ENCODE data around the gene PARD6G. TPM values are rescaled to one million over a fixed set of nuclear protein-coding genes. Genes with fewer than 3 reads are reported as not detected.
"Not testable (repeated sequence)": the region's sequence is repeated elsewhere in the genome, so short reads cannot be mapped to it uniquely, and the experiment has no call there.

Gene PARD6G
- total RNA-seq, 1 donor from 2014 or later = 21.8 TPM

DNA sequence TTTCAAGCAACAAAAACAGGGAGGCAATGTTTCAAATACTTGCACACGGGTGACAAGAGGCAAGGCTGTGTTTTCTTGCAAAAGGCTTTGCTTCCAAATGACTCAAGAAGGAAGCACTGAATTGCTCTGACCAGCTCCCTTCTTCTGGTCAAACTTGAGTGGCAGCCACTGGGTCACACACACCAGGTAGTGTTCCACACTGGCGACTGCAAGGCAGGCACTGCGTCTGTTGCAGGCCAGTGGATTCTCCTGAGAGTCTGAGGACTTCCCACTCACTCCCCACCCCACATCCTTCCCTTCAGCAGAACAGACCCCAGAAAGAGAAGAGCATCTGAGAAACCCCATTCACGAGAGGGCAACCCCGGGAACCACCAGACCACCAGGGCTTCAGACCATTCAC lies 19.8 kb downstream of the PARD6G start:
- peaks cover 24% of the 10 kb centered on the region for H3K79me2 ChIP-seq (ENCODE audit: low read depth)

GRCh38 chr18:80225685-80226084 lies 21.6 kb downstream of the PARD6G start:
- Histone ChIP-seq H3K9ac (no peak overlapping the region), H3K9me3 (ENCODE audit: low read depth) (no peaks in the 10 kb centered on the region), H2AFZ (replicated peaks) (no peak overlapping the region), H3K4me1 (peaks cover 11% of the 10 kb centered on the region), H3K4me2 (no peak overlapping the region), H3K27ac (no peak overlapping the region), H3K4me3 (no peak overlapping the region), H3F3A (ENCODE audit: low read depth) (no peaks in the 10 kb centered on the region), H3K27me3 (no peaks in the 10 kb centered on the region), H3K79me2 (ENCODE audit: low read depth) (peaks cover 26% of the 10 kb centered on the region), H3K36me3 (no peaks in the 10 kb centered on the region), H4K20me1 (ENCODE audit: low read depth) (peaks cover 43% of the 10 kb centered on the region)
- Mint-ChIP-seq H3K4me3 (no peak overlapping the region), H3K27me3 (ENCODE audit: insufficient read depth, low read depth) (peaks cover 4% of the 10 kb centered on the region), H3K27ac (no peak overlapping the region), H3K4me1 (peaks cover 24% of the 10 kb centered on the region), H3K9me3 (peaks cover 27% of the 10 kb centered on the region), H3K36me3 (peaks cover 19% of the 10 kb centered on the region)
- DNase-seq (ENCODE audit: low spot score) = no peak
- TF ChIP-seq EZH2phosphoT487 (IDR thresholded peaks at IDR 0.05) = no peak
- TF ChIP-seq EZH2 (IDR thresholded peaks at IDR 0.05) = no peak
- TF ChIP-seq CTCF (IDR thresholded peaks at IDR 0.05) = no peak

More for the DNA sequence above, 19.8 kb downstream of the PARD6G start:
- no peak for TF ChIP-seq EZH2phosphoT487 (IDR thresholded peaks at IDR 0.05)
- no peak for TF ChIP-seq EZH2 (IDR thresholded peaks at IDR 0.05)
- TF ChIP-seq CTCF (IDR thresholded peaks at IDR 0.05) = no peak
- Histone ChIP-seq H3K9ac (no peak overlapping the region), H3K4me1 (peaks cover 11% of the 10 kb centered on the region), H4K20me1 (ENCODE audit: low read depth) (peaks cover 58% of the 10 kb centered on the region), H3K4me3 (no peak overlapping the region), H3K27ac (no peak overlapping the region), H2AFZ (replicated peaks) (no peak overlapping the region), H3K9me3 (ENCODE audit: low read depth) (no peaks in the 10 kb centered on the region), H3F3A (ENCODE audit: low read depth) (no peaks in the 10 kb centered on the region), H3K4me2 (no peak overlapping the region), H3K27me3 (no peaks in the 10 kb centered on the region), H3K36me3 (no peaks in the 10 kb centered on the region)
- Mint-ChIP-seq H3K4me3 (no peak overlapping the region), H3K36me3 (peaks cover 13% of the 10 kb centered on the region), H3K27me3 (ENCODE audit: insufficient read depth, low read depth) (peaks cover 3% of the 10 kb centered on the region), H3K27ac (no peak overlapping the region), H3K9me3 (peaks cover 14% of the 10 kb centered on the region), H3K4me1 (peaks cover 24% of the 10 kb centered on the region)
- no peak for DNase-seq (ENCODE audit: low spot score)

DNA sequence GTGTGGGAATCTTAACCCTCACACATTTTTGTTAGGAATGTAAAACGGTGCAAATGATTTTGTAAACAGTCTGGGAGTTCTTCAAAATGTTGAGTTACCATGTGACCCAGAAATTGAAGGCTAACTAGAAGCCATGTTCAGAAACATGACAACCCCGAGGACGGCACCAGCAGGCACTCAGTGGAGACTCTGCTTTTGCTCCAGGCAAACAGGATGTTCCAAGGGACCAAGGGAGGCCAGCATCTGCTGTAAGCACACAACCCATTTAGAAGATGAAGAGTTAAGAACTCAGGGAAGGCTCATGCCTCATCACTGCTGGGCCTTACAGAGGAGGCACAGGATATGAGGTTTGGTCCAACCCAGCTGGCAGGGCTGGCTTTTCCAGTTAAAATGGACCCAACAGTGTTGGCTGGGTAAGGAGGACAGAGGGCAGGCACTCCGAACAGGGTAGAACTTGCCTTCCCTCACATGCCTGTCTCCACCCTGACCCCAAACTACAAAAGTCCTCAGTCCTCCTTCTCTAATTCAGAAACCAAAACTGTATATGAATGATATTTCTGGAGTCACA lies 23.6 kb downstream of the PARD6G start:
- H3K9ac ChIP-seq = no peak overlapping the region
- no peaks in the 10 kb centered on the region for H3K9me3 ChIP-seq (ENCODE audit: low read depth)
- Mint-ChIP-seq H3K4me3 (no peak overlapping the region), H3K4me1 (peaks cover 24% of the 10 kb centered on the region), H3K9me3 (peaks cover 33% of the 10 kb centered on the region), H3K27ac (no peak overlapping the region), H3K27me3 (ENCODE audit: insufficient read depth, low read depth) (peaks cover 4% of the 10 kb centered on the region), H3K36me3 (peaks cover 23% of the 10 kb centered on the region)
- H3K4me1 ChIP-seq = peaks cover 11% of the 10 kb centered on the region
- H3K27me3 ChIP-seq = no peaks in the 10 kb centered on the region
- peaks cover 30% of the 10 kb centered on the region for H4K20me1 ChIP-seq (ENCODE audit: low read depth)
- no peak overlapping the region for H3K4me3 ChIP-seq
- no peak overlapping the region for H2AFZ ChIP-seq (replicated peaks)
- TF ChIP-seq EZH2phosphoT487 (IDR thresholded peaks at IDR 0.05) (no peak), EZH2 (IDR thresholded peaks at IDR 0.05) (no peak), CTCF (IDR thresholded peaks at IDR 0.05) (no peak)
- H3K36me3 ChIP-seq = no peaks in the 10 kb centered on the region
- H3F3A ChIP-seq (ENCODE audit: low read depth) = no peaks in the 10 kb centered on the region
- H3K79me2 ChIP-seq (ENCODE audit: low read depth) = peaks cover 34% of the 10 kb centered on the region
- DNase-seq (ENCODE audit: low spot score) = no peak
- no peak overlapping the region for H3K27ac ChIP-seq
- H3K4me2 ChIP-seq = no peak overlapping the region

- DNase-seq (ENCODE audit: low spot score); H3K4me3 Mint-ChIP-seq; H3K4me3 ChIP-seq; H3K27me3 ChIP-seq; H3K9me3 ChIP-seq (ENCODE audit: low read depth); H3K27ac Mint-ChIP-seq; H3K27me3 Mint-ChIP-seq (ENCODE audit: insufficient read depth, low read depth); H3F3A ChIP-seq (ENCODE audit: low read depth); H4K20me1 ChIP-seq (ENCODE audit: low read depth); H2AFZ ChIP-seq (replicated peaks); H3K4me2 ChIP-seq; H3K36me3 ChIP-seq; H3K4me1 Mint-ChIP-seq; H3K27ac ChIP-seq; H3K4me1 ChIP-seq; H3K9ac ChIP-seq: not testable (repeated sequence)
- peaks cover 29% of the 10 kb centered on the region for H3K79me2 ChIP-seq (ENCODE audit: low read depth)
- peaks cover 50% of the 10 kb centered on the region for H3K9me3 Mint-ChIP-seq
- H3K36me3 Mint-ChIP-seq = peaks cover 20% of the 10 kb centered on the region
These were observed 27.8 kb downstream of the PARD6G start for GRCh38 chr18:80219488-80219887.

Data from neural progenitor cell (in vitro differentiated cells).